Esophagus muscularis mucosa (tissue), 4 donors: ENCODE results near the gene MRGPRF. TPM values are rescaled to one million over a fixed set of nuclear protein-coding genes. Genes with fewer than 3 reads are reported as not detected.

Experiments
- DNase-seq: peaks from one replicate; pipeline ENCODE4 v3.0.0-alpha.2; 2017; ENCODE audit errors: extremely low spot score
- H3K27ac ChIP-seq, 4 donors: fragments of 200-600 bp; sonication (generic); replicated peaks in 1 of 4; 1 replicate in 3 of 4; 2 replicates in 1 of 4; pipeline ENCODE4 v1.5.1; 2016 to 2019; ENCODE audit warnings: mild to moderate bottlenecking in 1 of 4
- H3K27me3 ChIP-seq, 4 donors: fragments of 200-600 bp; sonication (generic); one replicate each; pipeline versions ENCODE4 v1.5.1 to v1.6.0; 2016 to 2019
- H3K36me3 ChIP-seq, 4 donors: fragments of 200-600 bp; sonication (generic); one replicate each; pipeline ENCODE4 v1.5.1; 2016 to 2019
- H3K4me1 ChIP-seq, 4 donors: fragments of 200-600 bp; sonication (generic); one replicate each; pipeline ENCODE4 v1.5.1; 2016 to 2019
- H3K4me3 ChIP-seq, 4 donors: fragments of 200-600 bp; sonication (generic); 1 replicate in 2 of 4; 2 replicates in 2 of 4; pipeline ENCODE4 v1.5.1; 2016 to 2019; ENCODE audit warnings: mild to moderate bottlenecking in 4 of 4, moderate library complexity in 1 of 4
- H3K9me3 ChIP-seq, 4 donors: fragments of 200-600 bp; sonication (generic); 1 replicate in 3 of 4; 2 replicates in 1 of 4; pipeline ENCODE4 v1.5.1; 2016 to 2019
- CTCF ChIP-seq, 3 experiments: fragments of 200-600 bp in 2 of 3; fragments of 450-650 bp in 1 of 3; sonication (generic) in 2 of 3; IDR thresholded peaks; one replicate each; pipeline ENCODE4 v1.5.1; 2017 to 2019; ENCODE audit warnings: antibody characterized with exemption in 3 of 3, mild to moderate bottlenecking in 2 of 3, moderate library complexity in 1 of 3
- EP300 ChIP-seq: sonication (generic); formaldehyde crosslinking; IDR thresholded peaks from one replicate; pipeline ENCODE4 v1.6.1; 2017; ENCODE audit warnings: antibody characterized with exemption
- POLR2A ChIP-seq: fragments of 450-650 bp; IDR thresholded peaks from one replicate; pipeline ENCODE4 v1.6.1; 2017; ENCODE audit warnings: antibody characterized with exemption, moderate library complexity, mild to moderate bottlenecking, low read depth
- POLR2AphosphoS5 ChIP-seq, 2 donors: sonication (generic); formaldehyde crosslinking; IDR thresholded peaks; one replicate each; pipeline ENCODE4 v1.6.1; 2017; ENCODE audit warnings: antibody characterized with exemption in 2 of 2
- WGBS: methylation state at CpG from one replicate; pipeline ENCODE4 v1.1.5; 2018; 5-methylcytosine and 5-hydroxymethylcytosine counted together
- intact Hi-C: fragments of 100-400 bp; cut with DNase I; formaldehyde crosslinking; loops from one replicate; pipeline ENCODE4 v1.15.1; 2023
- total RNA-seq, 4 donors: library from RNA; depleted of rRNA; stranded (reverse); fragments of >200 nt; gene quantifications; one replicate each; pipeline versions ENCODE4 v1.1.0 to v1.2.1, GENCODE V29; 2016

The MRGPRF gene
- total RNA-seq, 4 donors from 2014 or later = 77.9 to 206 (median 126) TPM

GRCh38 chr11:69004411-69005182 lies 8.4 kb downstream of the MRGPRF start:
- H3K27me3 ChIP-seq = no peaks in the 10 kb centered on the region
- peak in 1 of 2 donors; percentile 29 for TF ChIP-seq POLR2AphosphoS5 (IDR thresholded peaks at IDR 0.05)
- TF ChIP-seq EP300 = no peak
- TF ChIP-seq POLR2A = no peak
- intact Hi-C loops = loop anchor here (5.0 kb wide), 2 partner anchors 57 to 167 kb away; no protein-coding TSS in a partner anchor
- no peak for DNase-seq
- H3K27ac ChIP-seq = peak overlapping the region; percentile 95 to 99 (median 97)
- no peak overlapping the region for H3K4me3 ChIP-seq
- H3K4me1 ChIP-seq = peaks cover 56 to 100% (median 100%) of the 10 kb centered on the region in 4 donors
- 75% methylated on average over 9 of the region's 13 CpGs for WGBS
- H3K9me3 ChIP-seq = no peaks in the 10 kb centered on the region
- peaks cover 9 to 44% (median 29%) of the 10 kb centered on the region in 4 donors for H3K36me3 ChIP-seq

- Histone ChIP-seq H3K4me3 (no peak overlapping the region), H3K4me1 (peaks cover 52 to 100% (median 100%) of the 10 kb centered on the region in 4 donors), H3K27ac (peak overlapping the region; percentile 95 to 99 (median 97)), H3K27me3 (no peaks in the 10 kb centered on the region), H3K9me3 (no peaks in the 10 kb centered on the region), H3K36me3 (peaks cover 9 to 37% (median 28%) of the 10 kb centered on the region in 4 donors)
- intact Hi-C loops = loop anchor here (5.0 kb wide), 1 partner anchor 57 kb away; no protein-coding TSS in a partner anchor
- 73% methylated on average over 16 of the region's 20 CpGs for whole genome bisulfite sequencing
- TF ChIP-seq CTCF (IDR thresholded peaks at IDR 0.05) (no peak), POLR2A (no peak), EP300 (no peak), POLR2AphosphoS5 (IDR thresholded peaks at IDR 0.05) (no peak)
- DNase-seq = no peak
Observed at GRCh38 chr11:69003866-69004367, 9.1 kb downstream of the MRGPRF start.

- WGBS = 78% methylated on average over 2 of the region's 9 CpGs
- intact Hi-C loops = loop anchor here (5.0 kb wide), 1 partner anchor 56 kb away; no protein-coding TSS in a partner anchor
- Histone ChIP-seq H3K36me3 (peaks cover 9 to 37% (median 28%) of the 10 kb centered on the region in 4 donors), H3K4me3 (no peak overlapping the region), H3K27me3 (no peaks in the 10 kb centered on the region), H3K4me1 (peaks cover 54 to 100% (median 100%) of the 10 kb centered on the region in 4 donors), H3K27ac (peak overlapping the region; percentile 95 to 99 (median 97)), H3K9me3 (no peaks in the 10 kb centered on the region)
- no peak for DNase-seq
- TF ChIP-seq POLR2AphosphoS5 (IDR thresholded peaks at IDR 0.05) (no peak), POLR2A (no peak), EP300 (no peak), CTCF (IDR thresholded peaks at IDR 0.05) (no peak)
Observed at GRCh38 chr11:69003301-69003865, 9.7 kb downstream of the MRGPRF start.

- 49% methylated on average over 6 of the region's 13 CpGs for WGBS
- intact Hi-C loops = loop anchor here (5.0 kb wide), 1 partner anchor 55 kb away; no protein-coding TSS in a partner anchor
- H3K9me3 ChIP-seq = no peaks in the 10 kb centered on the region
- H3K27ac ChIP-seq = peak overlapping the region; percentile 95 to 99 (median 97)
- TF ChIP-seq EP300 (no peak), CTCF (IDR thresholded peaks at IDR 0.05) (no peak), POLR2A (no peak), POLR2AphosphoS5 (IDR thresholded peaks at IDR 0.05) (no peak)
- H3K4me3 ChIP-seq = no peak overlapping the region
- no peak for DNase-seq
- H3K36me3 ChIP-seq = peaks cover 9 to 36% (median 28%) of the 10 kb centered on the region in 4 donors
- H3K27me3 ChIP-seq = no peaks in the 10 kb centered on the region
- peaks cover 50 to 100% (median 100%) of the 10 kb centered on the region in 4 donors for H3K4me1 ChIP-seq
Observed at GRCh38 chr11:69002570-69003231, 10.3 kb downstream of the MRGPRF start.
